Kidney epithelial cell (primary cell): ENCODE measurements around the gene TMEM184C. TPM values are rescaled to one million over a fixed set of nuclear protein-coding genes. Genes with fewer than 3 reads are reported as not detected.
A peak's percentile ranks its signal among the peaks of the same experiment; 100 is the strongest.

Experiments
- DNase-seq: peaks from one replicate; pipeline ENCODE4 v3.0.0-alpha.2; 2010; ENCODE audit warnings: low read depth
- H3K27me3 ChIP-seq: 2 replicates; pipeline ENCODE4 v1.6.0; 2011; ENCODE audit warnings: low read length; ENCODE audit not compliant: control insufficient read depth, insufficient read depth
- H3K36me3 ChIP-seq: 2 replicates; pipeline ENCODE4 v1.5.1; 2011; ENCODE audit warnings: low read length; ENCODE audit not compliant: control insufficient read depth, insufficient read depth
- H3K4me3 ChIP-seq: 2 replicates; pipeline ENCODE4 v1.5.1; 2011; ENCODE audit warnings: low read depth, mild to moderate bottlenecking, control low read depth, low read length
- total RNA-seq: library from RNA; depleted of rRNA; stranded (reverse); fragments of >200 nt; gene quantifications from 2 replicates; pipeline ENCODE4 v1.2.3, GENCODE V29; 2015
- TF ChIP-seq, protein P1 (sequence below): IDR thresholded peaks from 2 replicates; pipeline ENCODE4 v1.5.1; 2011; ENCODE audit warnings: mild to moderate bottlenecking, moderate library complexity, low read length, control low read depth, inconsistent platforms; ENCODE audit not compliant: insufficient read depth, poor library complexity, severe bottlenecking

TMEM184C gene
- 37.6 and 46.5 TPM in 2 replicates for total RNA-seq

DNA sequence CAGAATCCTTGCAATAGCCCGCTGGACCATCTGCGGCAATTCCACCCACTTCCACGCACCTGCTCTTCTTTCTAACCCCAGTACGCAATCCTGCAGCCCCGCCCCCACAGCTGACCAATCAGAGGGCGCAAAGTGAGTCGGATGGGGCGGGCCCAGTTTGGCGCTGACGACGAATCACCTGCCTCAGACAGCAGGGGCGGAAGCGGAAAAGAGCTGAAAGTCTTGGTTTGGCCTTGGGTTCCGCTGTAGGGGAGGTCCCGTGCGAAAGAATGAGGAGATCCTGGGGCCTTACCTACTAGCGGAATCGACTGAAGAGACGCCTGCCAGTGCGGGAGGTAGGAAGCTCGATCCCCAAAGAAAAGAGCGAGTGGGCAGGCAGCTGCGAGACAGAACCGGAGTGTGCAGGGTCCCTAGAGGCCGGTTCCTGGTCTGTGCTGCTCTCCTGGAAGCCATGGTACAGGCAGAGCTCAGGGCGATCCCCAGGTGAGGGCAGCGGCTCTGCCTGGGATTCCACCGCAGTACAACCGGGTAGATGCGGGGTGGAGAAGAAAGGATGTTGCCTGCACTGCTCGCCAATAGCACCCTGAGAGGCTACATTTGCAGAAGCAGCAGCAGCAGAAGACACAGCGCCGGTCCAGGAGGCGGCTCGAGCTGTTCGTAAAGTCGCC is at the start of gene TMEM184C:
Gene TMEM184C, plus strand, starts transcription at position 225 of the 668 bp plus-strand sequence. CDS start 560 bp downstream, outside the sequence.
- no peaks in the 10 kb centered on the region for H3K36me3 ChIP-seq
- H3K4me3 ChIP-seq: peak within 1 kb of the TSS; percentile 72
- TF ChIP-seq, protein P1, sequence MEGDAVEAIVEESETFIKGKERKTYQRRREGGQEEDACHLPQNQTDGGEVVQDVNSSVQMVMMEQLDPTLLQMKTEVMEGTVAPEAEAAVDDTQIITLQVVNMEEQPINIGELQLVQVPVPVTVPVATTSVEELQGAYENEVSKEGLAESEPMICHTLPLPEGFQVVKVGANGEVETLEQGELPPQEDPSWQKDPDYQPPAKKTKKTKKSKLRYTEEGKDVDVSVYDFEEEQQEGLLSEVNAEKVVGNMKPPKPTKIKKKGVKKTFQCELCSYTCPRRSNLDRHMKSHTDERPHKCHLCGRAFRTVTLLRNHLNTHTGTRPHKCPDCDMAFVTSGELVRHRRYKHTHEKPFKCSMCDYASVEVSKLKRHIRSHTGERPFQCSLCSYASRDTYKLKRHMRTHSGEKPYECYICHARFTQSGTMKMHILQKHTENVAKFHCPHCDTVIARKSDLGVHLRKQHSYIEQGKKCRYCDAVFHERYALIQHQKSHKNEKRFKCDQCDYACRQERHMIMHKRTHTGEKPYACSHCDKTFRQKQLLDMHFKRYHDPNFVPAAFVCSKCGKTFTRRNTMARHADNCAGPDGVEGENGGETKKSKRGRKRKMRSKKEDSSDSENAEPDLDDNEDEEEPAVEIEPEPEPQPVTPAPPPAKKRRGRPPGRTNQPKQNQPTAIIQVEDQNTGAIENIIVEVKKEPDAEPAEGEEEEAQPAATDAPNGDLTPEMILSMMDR: no peak
- peak; percentile 83 for DNase-seq
- no peaks in the 10 kb centered on the region for H3K27me3 ChIP-seq

DNA sequence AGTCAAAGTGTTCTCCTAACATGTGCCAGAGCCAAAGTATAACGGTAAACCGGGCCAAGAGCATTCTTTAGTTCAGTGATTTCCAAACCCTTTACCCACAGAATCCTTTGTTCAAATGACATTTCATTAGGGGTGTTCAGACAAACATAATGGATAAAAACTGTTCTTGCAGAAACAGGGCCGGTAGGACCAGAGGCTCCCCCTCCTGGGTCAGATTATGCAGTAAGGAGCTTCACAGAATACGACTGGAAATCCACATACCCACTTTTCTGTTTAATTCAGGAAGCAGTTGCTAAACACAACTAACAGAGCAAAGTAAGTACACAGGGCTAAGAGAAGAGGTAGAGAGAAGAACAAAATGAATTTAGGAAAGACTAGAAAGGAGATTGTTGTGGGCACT is 46.6 kb upstream of the TMEM184C start:
- TF ChIP-seq, protein P1: no peak
- Histone ChIP-seq H3K4me3 (no peak overlapping the region), H3K27me3 (no peaks in the 10 kb centered on the region), H3K36me3 (no peaks in the 10 kb centered on the region)
- no peak for DNase-seq

DNA sequence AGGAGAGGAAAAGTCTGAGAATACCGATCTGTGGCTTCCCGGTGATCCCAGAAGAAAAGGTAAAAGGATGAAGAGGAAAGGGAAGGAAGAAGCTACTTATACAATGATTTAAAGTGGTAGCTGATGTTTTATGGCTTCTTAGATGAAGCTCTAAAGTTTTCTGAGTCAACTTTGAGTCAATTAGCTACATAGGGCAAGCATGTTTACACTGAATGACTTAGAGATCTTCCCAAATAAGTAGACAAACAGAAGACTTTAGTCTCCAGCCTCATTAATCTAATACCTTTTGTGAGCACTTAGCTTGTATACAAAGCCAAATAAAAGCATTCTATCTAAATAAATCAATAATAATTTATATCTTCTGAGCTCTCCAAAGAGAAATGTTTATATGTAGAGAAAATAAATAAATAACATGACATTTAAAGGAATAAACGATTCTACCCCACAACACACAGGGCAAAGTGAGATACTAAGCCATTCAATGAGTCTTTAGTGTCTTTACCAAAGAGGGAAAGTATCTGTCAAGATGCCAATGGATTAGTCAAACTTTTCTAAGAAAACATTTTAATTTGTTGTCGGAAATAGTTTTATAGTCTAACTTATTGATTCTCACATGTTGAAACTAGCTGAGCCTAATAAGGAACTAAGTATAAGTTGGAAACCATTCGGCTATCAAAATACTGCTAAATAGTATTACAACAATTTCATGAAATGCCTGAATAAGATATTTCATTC is 46.0 kb upstream of the TMEM184C start:
- Histone ChIP-seq H3K36me3 (no peaks in the 10 kb centered on the region), H3K4me3 (no peak overlapping the region), H3K27me3 (no peaks in the 10 kb centered on the region)
- no peak for DNase-seq
- TF ChIP-seq, protein P1: no peak

- DNase-seq: no peak
- Histone ChIP-seq H3K4me3 (no peak overlapping the region), H3K36me3 (no peaks in the 10 kb centered on the region), H3K27me3 (no peaks in the 10 kb centered on the region)
- TF ChIP-seq, protein P1: no peak
Observed at GRCh38 chr4:147576084-147576483, 41.1 kb upstream of the TMEM184C start.

DNA sequence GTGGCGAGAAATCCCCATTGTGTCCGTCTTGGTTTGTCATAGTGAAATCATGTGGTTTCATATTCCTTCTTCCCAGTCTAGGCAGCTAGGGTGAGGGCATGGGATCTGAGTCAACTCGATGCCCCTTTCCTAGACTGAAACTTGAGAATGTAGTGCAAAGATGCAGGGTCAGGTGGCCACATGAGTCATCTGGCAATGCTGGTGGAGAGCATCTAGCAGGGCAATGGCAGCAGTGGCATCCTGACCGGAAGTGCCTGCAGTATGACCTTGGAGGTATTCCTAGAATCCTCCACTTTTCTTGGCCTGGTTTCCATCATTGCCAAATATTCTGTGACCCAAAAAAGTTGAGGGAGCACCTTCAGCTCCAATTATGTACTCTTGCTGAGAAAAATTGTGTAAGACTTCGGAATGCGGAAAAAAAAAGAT is 39.1 kb upstream of the TMEM184C start:
- TF ChIP-seq, protein P1: no peak
- no peaks in the 10 kb centered on the region for H3K36me3 ChIP-seq
- DNase-seq: peak; percentile 95
- no peaks in the 10 kb centered on the region for H3K27me3 ChIP-seq
- H3K4me3 ChIP-seq: no peak overlapping the region
